Stimulated activated CD8-positive, alpha-beta memory T cell treated with anti-CD3 and anti-CD28 coated beads, Interleukin-2, amount 100 ng/mL, for 48 hours (primary cell): ENCODE results near the gene EMC8.
"Not testable (repeated sequence)": the region's sequence is repeated elsewhere in the genome, so short reads cannot be mapped to it uniquely, and the experiment has no call there.

Experiments used
- DNase-seq, 2 donors: peaks; one replicate each; pipeline ENCODE4 v3.0.0-alpha.2; 2020; ENCODE audit warnings: low read depth in 2 of 2

The EMC8 gene

DNA sequence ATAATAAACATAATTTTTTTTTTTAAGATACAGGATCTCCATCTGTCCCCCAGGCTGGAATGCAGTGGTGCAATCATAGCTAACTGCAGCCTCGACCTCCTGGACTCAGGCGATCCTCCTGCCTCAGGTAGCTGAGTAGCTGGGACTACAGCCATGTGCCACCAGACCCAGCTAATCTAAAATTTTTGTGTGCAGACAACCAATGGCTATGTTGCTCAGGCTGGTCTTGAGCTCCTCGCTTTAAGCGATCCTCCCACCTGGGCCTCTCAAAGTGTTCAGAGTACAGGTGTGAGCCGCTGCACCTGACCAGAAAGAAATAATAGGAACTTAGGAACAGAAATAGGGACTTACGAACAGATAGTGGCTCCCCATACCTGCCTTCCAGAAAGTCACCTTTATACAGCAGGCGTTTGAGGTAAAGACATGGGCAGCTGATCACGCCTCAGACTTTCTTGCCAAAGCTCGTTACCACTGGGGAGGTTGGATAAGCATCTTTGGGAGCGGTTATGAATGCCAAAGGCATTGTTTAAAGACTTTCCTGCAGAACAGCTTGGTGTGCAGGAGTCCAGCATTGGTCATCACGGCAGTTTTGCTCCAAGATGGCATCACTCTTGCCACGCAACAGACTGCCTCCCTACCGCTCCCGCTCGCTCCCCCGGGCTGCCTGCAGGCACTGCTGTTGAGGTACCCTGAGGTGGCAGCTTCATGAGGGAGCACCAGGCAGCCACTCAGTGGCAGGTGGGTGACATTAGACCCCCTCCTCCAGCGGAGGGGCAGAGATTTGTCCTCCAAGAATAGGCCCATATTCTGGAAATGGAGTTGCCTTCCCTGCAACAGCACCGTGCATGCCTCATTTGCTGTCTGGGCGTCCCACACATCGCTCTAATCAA is 13.7 kb upstream of the EMC8 start:
- no peak for DNase-seq

DNA sequence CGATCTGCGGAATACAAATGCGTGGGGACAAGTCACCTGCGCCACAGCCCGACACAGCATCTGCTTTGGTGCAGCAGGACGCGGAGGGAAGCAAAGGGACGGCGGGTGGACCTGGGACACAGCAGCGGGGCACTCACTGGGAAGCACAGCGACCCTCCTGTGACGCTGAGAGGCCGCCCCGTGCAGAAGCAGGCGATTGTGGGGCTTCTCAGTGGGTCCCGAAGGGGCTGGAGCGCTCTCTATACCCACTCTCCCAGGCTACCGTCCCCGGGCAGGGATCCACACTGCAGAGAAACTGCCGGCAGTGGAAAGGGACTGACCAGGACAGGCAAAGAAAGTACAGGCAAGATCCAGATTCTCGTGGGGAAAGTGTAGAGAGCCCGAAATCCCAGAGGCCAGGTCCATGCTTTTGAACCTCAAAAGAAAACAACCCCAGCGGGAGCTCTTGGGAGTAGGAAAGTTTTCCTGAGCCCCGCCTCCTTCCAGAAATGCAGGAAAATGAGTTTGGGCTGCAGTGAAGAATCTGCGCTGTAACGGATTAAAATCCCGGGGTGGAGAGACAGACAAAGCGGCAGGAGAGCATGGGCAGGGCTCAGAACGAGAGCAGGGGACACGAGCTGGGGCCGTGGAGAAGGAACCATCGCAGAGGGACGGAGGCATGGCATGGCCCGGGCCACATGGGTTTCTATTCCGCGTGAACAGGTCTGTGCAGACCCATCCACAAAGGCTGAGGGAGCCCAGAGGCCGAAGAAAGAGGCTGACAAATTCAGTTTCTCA is 12.9 kb upstream of the EMC8 start:
- DNase-seq = no peak

DNA sequence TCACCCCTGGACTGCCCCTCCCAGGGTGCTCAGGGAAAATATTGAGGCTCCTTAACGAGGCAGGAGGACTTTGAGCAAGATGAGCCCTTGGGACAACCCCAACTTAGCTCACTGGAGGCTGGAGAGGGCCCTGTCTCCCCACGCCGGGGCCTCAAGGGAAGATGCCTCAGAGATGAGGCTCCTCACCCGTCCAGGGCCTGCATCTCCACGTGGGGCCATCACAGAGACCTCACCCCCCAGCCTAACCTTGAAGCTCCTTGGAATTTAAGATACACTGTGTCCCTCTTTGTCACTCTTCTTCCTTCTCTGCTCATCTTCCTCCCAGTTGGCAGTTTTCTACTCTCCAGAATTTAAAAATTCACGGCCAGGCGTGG is 11.4 kb upstream of the EMC8 start:
- DNase-seq = no peak

DNA sequence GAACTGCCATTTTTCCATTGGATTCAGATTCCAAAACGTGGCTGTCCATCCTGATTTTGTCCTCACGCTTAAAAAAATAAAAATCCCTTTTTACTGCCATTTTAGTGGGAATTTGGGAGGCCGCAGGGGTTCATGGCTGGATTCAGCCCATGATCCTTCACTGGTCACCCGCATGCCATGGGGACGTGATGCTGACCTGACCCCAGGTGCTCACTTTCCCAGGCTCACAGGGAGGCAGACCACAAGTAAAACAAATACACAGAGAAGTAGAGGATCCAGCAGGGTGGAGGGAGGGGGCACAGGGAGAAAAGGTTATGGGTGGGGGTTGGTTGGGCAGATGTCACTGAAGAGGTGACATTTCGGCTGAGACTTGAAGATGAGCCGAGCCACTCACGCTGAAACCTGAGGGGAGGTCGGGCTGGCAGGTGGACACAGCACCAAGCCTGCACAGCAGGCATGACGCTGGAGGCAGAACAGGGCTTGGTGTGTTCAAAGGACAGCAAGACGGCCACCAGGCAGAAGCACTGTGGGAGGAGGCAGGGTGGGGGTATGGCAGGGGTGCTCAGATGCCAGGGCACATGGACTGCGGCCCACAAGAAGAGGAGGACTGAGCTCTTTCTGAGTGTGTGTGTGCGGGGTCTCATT is 10.9 kb upstream of the EMC8 start:
- no peak for DNase-seq

DNA sequence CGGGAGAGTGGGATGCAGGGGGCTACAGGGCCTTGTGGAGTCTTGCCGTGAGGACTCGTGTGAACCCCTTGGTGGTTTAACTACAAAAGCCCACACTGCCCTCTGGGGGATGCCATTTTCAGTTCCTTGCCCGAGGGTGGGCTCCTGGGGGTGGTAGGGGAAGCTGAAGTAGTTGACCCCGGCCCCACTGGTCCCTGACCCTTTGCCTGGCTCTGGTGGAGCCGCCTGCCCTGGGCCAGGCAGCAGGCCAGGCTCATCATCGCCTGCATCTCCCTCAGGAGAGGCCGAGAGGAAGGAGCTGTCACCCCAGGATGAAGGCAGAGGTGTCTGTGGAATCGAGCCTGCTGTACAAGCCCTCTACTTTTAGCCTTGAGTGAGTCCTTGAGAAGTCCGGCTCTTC is 10.3 kb upstream of the EMC8 start:
- DNase-seq = no peak

DNA sequence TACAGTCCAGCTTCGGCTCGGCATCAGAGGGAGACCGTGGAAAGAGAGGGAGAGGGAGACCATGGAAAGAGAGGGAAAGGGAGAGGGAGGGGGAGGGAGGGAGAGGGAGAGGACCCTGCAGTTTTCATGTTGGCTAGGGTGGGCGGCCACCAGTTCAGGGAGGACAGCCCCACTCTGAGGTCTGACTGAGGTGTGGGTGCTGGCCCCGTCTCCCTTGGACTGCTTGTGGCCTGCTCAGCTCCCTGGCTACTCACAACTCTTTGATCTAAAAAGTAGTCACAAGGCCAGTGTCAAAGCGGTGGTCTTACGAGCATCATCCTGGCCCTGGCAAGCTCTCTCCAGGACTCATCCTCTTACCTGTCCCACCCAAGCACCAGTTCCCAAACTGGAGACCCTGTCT is 9.6 kb upstream of the EMC8 start:
- DNase-seq = no peak

DNA sequence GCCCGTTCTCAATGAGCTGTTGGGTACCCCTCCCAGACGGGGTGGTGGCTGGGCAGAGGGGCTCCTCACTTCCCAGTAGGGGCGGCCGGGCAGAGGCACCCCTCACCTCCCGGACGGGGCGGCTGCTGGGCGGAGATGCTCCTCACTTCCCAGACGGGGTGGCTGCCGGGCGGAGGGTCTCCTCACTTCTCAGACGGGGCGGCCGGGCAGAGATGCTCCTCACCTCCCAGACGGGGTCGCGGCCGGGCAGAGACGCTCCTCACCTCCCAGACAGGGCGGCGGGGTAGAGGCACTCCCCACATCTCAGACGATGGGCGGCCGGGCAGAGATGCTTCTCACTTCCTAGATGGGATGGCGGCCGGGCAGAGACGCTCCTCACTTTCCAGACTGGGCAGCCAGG is 8.8 kb upstream of the EMC8 start:
- not testable (repeated sequence) for DNase-seq

DNA sequence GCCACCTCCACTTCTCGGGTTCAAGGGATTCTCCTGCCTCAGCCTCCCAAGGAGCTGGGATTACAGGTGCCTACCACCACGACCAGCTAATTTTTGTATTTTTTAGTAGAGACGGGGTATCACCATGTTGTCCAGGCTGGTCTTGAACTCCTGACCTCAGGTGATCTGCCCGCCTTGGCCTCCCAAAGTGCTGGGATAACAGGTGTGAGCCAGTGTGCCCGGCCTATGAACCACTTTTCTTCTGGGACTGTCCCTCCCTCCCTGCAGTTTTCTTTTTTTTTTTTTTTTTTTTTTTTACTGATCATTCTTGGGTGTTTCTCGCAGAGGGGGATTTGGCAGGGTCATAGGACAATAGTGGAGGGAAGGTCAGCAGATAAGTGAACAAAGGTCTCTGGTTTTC is 8.0 kb upstream of the EMC8 start:
- not testable (repeated sequence) for DNase-seq

DNA sequence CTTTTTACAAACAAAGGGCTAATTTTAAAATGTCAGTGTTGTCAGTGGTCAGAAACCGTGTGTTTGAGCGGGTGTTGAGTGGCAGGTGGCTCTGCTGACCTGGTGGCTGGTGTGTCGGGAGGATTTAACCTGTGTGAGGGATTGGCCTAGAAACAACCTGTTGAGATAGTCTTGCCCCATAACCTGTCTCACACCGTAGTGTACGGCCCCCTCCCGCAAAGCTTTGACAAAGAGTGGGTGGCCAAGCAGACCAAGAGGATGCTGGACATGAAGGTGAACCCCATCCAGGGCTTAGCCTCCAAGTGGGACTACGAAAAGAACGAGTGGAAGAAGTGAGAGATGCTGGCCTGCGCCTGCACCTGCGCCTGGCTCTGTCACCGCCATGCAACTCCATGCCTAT is 7.2 kb upstream of the EMC8 start:
- no peak for DNase-seq

DNA sequence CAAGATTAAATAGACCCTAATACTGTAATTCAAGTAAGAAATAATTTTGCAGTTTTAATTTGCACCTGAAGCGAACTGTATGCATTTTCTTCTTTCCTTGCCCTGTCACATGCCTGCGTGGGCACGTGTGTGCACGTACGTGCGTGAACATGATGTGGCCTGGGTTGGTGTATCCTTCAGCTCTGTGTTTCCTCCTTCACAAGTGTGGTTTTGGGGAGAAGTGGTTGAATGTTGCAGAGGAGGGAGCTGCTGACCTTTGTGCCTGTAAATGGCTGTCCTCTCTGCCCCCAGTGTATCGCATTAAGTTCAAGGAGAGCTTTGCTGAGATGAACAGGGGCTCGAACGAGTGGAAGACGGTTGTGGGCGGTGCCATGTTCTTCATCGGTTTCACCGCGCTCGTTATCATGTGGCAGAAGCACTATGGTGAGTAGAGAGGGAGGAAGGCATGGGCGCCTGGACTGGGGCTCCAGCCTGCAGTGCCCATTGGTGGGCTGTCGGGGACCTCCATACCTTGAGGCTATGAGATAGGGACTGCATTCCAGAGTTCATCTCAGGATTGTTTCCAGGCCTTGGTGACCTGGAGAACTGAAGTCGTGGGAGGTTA is 6.2 kb upstream of the EMC8 start:
- DNase-seq = no peak

DNA sequence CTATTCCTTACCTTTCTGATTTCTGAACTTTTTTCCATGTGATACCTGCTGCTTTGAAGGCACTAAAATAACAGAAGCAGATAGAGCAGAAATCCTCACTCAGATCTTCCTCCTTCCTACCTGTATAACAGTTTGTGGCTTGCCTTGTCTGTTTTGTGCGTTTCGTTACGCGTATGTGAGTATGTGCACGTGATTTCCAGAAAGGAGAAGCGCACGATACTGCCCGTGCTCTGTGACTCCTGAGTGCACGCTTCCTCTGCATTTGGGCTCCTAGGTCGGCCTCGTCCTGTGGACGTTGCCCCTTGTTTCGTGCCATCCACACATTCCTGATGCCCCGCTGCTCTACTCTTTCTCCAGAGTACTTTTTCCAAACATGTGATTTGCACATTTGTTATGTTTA is 4.2 kb upstream of the EMC8 start:
- DNase-seq = no peak

DNA sequence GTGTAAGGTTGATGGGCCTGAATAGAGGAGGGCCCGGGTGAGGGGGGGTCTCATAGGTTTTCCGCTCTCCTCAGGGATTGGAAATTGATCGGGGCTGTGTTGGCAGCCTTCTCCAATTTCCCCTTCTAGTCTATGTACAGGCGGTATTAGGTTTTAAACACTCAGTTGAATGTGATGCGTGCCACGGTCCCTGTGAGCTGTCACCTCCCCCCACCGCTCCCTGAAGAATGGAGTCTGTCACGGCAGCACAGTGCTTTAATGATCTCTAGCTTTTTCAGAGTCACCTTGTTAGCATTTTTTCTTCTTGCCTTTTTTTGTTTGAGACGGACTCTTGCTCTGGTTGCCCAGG is 951 bp upstream of the EMC8 start:
- DNase-seq = no peak

DNA sequence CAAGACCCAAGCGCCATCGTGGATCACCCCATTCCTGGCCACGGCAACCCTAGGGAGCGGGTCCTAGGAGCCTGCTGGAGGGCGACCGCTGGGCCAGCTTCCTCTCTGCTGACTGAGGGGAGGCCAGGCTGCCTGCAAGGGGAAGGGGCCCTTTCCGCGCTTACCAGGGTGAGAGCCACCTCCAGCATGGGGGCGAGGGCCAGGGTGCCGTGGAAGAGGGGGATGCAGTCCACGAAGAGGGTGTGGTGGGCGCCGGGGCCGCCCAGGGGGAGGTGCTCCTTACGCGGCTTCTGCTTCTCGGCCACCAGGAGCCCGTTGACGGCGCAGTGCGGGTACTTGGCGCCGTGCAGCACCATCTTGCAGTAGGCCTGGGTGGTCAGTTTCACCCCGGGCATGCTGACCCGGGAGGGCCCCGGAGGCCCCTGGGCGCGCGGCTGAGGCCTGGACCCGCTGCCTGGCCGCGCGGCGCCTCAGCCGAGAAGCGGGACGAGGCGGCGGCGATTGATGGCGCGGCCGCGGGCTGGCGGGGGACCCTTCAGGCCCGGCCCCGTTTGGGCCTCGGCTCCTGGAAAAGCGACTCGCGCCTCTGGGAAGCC is 345 bp downstream of the EMC8 start:
- DNase-seq = peak; percentile 9 to 20

DNA sequence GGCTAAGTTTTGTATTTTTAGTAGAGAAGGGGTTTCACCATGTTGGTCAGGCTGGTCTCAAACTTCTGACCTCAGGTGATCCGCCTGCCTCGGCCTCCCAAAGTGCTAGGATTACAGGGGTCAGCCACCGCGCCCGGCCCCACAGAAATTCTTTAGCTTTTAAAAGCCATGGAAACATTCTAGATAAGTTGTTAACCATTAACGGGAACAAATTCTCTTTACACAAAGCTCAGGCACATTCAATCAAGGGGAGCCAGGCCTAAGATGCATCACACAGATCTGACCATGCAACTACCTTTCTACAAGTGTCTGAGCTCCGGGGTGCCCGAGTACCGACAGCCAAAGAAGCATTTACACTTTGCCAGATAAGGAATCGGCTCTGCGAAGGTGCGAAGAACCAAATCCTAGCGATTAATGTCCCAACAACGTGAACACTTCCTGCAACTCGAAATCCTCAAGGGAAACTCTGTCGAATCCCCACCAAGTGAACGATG is 1.0 kb downstream of the EMC8 start:
- DNase-seq = no peak

DNA sequence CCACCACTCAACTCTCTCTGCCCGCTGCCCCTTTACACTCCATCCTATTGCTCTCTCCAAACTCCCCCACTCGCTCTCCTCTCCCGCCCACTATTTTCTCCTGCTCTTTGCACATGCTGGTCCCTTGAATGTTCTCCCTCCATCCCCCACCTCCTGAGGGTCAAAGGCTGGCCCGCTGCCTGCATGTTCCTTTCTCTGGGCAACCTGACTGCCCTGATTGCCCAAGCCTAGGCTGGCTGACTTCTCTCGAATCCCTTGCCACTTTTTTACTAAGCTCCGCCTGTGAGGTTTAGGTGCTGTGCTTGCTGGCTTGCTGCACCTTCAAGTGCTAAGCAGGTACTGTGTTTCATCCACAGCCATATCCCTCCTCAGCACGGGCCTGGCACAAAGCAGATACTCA is 2.7 kb downstream of the EMC8 start:
- DNase-seq = no peak

DNA sequence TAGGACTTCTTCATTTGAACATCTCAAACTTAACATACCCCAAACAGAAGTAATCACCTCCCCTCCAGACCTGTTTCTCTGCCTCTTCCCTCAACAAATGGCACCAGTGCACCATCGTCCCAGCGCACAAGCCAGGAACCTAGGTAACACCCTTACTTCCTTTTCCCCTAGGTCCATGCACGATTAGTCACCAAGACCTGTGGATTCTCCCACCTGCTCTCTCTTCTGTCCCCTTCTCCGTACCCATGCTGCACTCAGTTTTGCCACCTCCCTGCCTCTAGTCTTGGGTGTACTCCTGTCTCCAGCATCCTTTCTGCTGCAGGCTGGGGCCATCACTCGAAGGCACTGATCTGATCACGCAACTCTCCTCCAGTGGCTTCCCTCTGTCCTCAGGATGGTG is 3.2 kb downstream of the EMC8 start:
- DNase-seq = no peak

DNA sequence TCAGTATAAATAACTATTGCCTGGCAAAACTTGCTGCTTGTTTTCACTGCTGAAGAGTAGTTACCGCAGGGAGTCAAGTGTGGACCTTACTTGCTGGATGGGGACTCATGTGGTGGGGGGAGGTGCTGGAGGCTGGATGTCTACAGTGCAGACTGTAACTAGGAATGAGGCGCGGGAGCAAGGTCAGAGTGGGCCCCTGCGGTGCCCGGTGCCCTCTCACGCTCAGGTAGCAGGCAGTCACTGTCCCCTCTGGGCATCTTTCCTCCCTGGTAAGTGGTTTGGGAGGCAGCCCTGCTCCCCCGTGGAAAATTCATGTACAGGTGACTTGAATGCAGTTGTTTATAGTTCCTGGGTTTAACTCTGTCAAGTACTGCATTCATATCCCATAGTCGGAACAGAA is 4.6 kb downstream of the EMC8 start:
- no peak for DNase-seq

DNA sequence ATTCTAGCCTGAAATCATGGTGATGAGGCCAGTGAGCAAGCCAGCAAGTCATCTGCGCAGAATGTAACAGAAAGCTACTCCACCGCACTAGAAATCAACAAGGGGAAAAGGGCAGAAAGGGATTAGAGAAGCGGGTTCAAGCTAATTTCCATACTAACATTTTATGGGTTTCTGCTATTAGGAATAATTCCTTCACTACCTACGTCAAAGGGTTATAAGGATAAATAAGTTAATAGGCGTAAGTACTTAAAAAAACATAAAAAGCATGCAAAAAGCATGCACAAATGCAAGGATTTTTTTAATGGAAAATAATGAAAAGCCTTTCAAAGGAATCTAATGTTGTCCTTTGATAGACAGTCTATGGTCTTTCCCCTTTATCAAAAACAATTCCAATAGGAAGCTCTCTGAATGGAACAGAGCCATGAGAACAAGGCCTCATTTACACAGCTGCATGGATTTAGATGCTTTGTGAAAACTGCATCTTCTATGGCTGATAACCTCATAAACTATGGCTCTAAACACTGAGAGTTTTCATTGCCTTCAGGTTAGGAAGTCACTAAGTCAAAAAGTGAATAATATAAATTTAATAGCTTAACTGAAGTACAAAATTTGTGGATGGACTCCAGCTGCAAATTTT is 5.6 kb downstream of the EMC8 start:
- DNase-seq = no peak

DNA sequence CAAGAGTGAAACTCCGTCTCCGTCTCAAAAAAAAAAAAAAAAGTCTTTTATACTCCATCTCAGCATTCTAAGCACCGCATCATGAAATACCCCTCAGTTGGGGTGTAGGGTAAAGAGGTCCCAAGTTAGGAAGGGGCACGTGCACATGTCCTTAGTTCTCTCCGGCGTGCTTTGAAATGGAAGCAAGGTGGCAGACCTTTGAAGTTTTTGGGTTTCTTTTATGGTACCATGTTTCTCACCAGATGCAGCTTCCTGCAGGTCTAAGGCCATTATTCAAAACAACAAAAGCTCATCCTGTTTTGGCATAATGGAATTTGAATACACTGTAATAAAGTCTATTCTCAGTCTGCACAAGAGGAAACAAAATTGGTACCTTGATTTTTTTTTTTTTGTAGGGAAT is 9.6 kb downstream of the EMC8 start:
- no peak for DNase-seq

DNA sequence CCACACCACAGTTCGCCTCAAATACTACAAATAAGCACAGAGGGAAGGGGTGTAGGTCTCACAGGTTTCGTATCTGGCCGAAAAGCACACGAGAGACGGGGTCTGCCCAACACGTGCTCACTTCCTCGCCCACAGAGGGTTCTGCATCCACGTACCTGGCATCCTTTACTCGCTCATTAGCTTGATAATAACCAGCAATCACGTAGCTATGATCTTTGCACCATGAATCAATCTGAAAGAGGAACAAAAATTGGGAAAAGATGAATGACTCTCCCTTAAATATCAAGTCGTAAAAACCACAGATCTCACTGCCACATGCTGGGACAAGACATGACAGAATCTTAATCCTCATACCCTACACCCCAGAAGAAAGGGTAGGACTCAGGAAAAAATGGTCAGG is 10.5 kb downstream of the EMC8 start:
- DNase-seq = no peak

DNA sequence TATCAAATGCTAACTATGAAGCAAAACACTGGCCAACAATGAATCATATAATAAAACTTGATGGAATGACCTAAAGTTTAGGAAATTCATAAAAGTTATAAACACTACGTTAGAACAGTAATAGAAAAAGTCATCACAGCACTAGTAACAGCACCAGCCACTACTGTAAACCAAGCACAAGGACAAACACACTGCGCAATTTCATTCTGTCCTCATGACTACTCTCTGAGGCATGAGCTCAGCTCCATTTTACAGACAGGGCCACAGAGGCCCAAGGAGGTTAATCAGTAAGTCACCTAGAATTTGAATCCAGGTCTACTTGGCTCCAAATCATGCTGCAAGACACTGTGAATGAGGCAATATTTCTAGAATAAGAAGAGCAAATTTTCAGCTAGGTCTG is 13.4 kb downstream of the EMC8 start:
- DNase-seq = no peak
